Stimulated activated CD4-positive, alpha-beta T cell treated with anti-CD3 and anti-CD28 coated beads, Interleukin-4, amount 100 ng/mL, for 48 hours (primary cell): ENCODE results near the gene ACTN4.

ENCODE experiments used
- DNase-seq, 2 donors: peaks; one replicate each; pipeline ENCODE4 v3.0.0-alpha.2; 2020; ENCODE audit warnings: low read depth in 2 of 2

The ACTN4 gene

GRCh38 chr19:38693380-38694223 is 46.2 kb downstream of the ACTN4 start:
- no peak for DNase-seq

GRCh38 chr19:38695317-38695683 is 47.9 kb downstream of the ACTN4 start:
- DNase-seq: no peak

- DNase-seq: no peak
These were observed 48.6 kb downstream of the ACTN4 start for GRCh38 chr19:38695832-38696728.

- DNase-seq: no peak
These were observed 49.2 kb downstream of the ACTN4 start for GRCh38 chr19:38696729-38697055.

- no peak for DNase-seq
These were observed 49.7 kb downstream of the ACTN4 start for GRCh38 chr19:38697197-38697596.

GRCh38 chr19:38697641-38698071 is 50.2 kb downstream of the ACTN4 start:
- DNase-seq: no peak

GRCh38 chr19:38698225-38699026 is 51.0 kb downstream of the ACTN4 start:
- no peak for DNase-seq

GRCh38 chr19:38699027-38699346 is 51.5 kb downstream of the ACTN4 start:
- DNase-seq: no peak

- DNase-seq: no peak
These were observed 52.3 kb downstream of the ACTN4 start for GRCh38 chr19:38699647-38700349.

GRCh38 chr19:38700350-38700901 is 53.0 kb downstream of the ACTN4 start:
- DNase-seq: no peak

GRCh38 chr19:38700902-38701454 is 53.5 kb downstream of the ACTN4 start:
- no peak for DNase-seq

- no peak for DNase-seq
These were observed 54.1 kb downstream of the ACTN4 start for GRCh38 chr19:38701455-38702063.

GRCh38 chr19:38702278-38702677 is 54.8 kb downstream of the ACTN4 start:
- no peak for DNase-seq

- no peak for DNase-seq
These were observed 56.1 kb downstream of the ACTN4 start for GRCh38 chr19:38703509-38703908.

GRCh38 chr19:38704488-38705026 is 57.1 kb downstream of the ACTN4 start:
- DNase-seq: no peak

- DNase-seq: no peak
These were observed 58.0 kb downstream of the ACTN4 start for GRCh38 chr19:38705197-38706019.

- DNase-seq: no peak
These were observed 59.5 kb downstream of the ACTN4 start for GRCh38 chr19:38706792-38707511.

- no peak for DNase-seq
These were observed 60.2 kb downstream of the ACTN4 start for GRCh38 chr19:38707512-38708114.
